Activated gamma-delta T cell (primary cell): Measurements from ENCODE around the gene FGF10.

Experiments used
- DNase-seq: peaks from one replicate; lab custom pipeline; 2025; lab: John Stamatoyannopoulos, UW

Gene FGF10

GRCh38 chr5:44358421-44358820, 30.8 kb downstream of the FGF10 start:
- DNase-seq: no peak

DNA sequence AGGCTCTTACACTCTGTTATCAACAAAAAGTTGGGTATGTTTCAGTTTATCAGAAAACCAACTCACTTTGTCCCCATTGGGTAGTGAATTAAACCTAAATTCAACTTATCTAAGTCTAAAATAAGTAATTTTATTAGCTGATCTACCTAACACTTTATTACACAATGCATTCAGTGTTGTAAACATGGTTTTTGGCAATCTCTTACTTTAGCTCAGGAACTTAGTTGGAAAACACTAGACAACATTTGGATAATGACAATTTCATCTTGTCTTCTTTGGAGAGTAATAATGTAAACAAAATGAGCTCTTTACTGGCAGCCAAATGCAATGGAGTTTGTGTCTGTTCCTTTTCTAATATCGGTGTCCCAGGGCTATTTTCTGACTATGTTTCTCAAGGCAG, 33.0 kb downstream of the FGF10 start:
- DNase-seq: no peak

DNA sequence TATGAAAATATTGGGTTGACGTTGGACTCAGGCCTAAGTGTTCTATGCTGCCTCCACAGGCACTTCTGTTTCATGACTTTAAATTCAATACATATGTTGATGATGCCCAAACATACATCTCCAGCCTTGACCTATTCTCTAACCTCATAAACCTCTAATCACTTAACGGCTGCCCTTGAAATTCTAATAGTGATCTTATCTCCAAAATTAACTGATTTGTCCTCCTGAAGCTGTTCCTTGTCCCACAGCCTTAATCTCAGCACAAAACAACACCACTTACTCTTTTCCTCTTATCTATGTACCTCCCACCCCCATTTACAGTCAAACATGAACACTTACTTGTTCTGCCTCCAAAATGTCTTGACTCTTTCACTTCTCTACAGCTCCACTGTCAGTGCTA, 43.3 kb downstream of the FGF10 start:
- DNase-seq: no peak

DNA sequence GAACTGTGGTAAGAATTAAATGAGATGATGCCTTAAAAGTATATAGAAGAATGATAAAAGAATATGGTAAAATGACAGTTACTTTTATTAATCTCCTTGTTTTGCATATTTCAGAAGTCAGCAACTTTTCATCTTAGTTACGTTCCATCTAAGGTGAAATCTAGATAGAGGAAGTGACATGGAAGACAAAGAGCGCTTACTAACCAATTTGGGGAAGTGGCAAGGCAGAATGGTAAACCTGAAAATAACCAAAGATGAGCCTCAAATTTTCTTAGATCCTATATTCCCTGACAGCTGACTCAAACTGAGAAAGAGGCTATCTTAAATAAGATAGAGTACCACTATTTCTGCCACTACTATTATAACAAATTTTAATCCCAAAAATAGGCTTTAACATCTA, 52.5 kb downstream of the FGF10 start:
- DNase-seq: no peak

- DNase-seq: no peak
Measured at GRCh38 chr5:44334622-44335021, 54.6 kb downstream of the FGF10 start.

GRCh38 chr5:44332285-44332971, 56.8 kb downstream of the FGF10 start:
- no peak for DNase-seq

GRCh38 chr5:44331471-44332050, 57.7 kb downstream of the FGF10 start:
- DNase-seq: no peak

DNA sequence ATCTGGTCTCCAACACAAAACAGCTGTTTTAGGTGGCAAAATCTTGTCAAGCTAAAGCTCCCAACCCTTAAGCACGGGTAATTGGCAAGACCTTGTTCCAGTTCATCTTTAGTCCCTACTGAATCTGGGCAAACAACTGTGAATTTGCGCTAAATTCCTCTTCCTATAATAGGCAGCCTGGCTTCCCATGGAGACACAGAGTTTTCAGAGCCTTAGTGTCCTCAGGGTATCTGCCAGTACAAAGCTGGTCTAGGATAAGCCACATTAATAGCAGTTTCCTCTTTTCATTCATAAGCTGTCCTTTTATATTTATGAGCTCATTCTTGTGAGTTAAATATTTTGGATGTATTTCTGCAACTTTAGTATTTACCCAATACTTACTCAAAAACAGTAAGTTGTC, 59.5 kb downstream of the FGF10 start:
- no peak for DNase-seq

DNA sequence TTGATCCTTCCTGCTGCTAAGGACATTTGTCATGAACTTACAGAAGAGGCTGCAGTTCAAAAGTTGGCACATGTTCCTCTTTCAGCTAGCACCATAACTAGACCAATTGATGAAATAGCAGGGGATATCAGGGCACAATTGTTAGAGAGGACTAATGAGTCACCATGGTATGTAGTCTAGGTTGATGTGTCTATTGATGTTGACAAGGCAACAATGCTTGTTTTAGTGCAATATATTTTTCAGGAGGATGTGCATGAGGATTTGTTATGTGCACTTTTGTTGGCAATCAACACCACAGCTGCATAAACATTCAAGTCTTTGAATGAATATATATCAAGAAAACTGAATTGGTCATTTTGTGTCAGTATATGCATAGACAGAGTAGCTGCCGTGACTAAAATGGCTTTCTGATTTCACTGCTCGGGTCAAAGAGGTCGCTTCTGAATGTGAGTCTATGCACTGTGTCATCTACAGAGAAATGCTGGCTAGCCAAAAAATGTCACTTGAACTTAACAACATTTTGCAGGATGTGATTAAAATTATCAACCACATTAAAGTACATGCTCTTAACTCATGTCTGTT, 68.0 kb downstream of the FGF10 start:
- DNase-seq: no peak

- no peak for DNase-seq
Measured at GRCh38 chr5:44320188-44320587, 69.0 kb downstream of the FGF10 start.

- DNase-seq: no peak
Measured at GRCh38 chr5:44318883-44319282, 70.3 kb downstream of the FGF10 start.

GRCh38 chr5:44312374-44312773, 76.8 kb downstream of the FGF10 start:
- no peak for DNase-seq

DNA sequence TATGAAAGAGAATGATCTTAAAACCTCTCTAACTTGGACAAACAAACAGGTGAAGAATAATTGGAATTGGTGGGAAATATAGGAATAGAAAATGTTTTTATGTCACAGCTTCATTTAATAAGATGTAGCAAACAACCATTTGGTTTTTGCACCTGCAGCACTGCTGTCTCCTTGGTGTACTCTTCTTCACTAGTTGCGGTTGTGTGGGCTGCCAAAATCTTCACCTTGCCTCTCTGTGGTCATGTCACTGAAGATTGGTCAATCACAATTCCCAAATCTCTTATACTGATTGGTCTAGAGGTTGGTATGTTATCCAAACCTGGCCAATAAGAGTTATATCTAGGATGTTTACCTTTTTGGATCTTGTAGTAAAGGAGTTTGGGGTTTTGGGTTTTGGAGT, 88.7 kb downstream of the FGF10 start:
- DNase-seq: no peak

DNA sequence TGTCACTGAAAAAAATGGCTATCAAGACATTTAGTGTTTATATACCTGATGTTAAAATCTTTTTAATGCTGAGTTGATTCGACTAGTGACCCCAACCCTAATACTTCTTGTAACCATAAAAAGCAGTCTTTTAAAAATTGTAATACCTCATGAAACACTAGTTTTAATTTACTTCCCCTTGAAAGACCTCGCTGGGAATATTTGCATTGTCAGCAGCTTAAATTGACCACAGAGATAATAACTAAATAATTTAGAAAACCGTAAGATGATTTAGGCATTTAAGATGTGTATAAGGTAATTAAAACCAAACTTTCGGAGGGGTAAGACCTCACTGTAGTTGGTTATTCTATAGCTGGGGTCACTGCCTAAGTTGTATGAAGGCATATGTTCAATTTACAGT, 89.8 kb downstream of the FGF10 start:
- DNase-seq: no peak

DNA sequence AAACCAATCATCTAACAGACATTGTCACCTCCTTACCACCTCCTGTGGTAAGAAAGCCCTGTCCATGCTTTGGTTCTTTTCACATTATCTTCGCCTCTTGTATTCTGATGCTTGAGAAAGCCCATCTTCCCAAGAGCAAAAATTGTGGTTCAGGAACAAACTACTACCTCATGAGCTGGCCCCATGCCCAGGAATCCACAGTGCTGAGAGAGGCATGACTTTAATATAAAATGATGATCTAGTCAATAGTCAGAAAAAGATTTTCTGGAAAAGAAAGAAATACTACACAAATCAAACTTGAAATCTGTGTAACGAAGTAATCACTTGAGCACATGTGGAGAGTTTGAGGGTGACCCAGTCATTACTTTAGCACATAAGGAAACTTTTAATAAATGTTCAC, 94.7 kb downstream of the FGF10 start:
- DNase-seq: no peak

- DNase-seq: no peak
Measured at GRCh38 chr5:44292736-44293135, 96.5 kb downstream of the FGF10 start.

DNA sequence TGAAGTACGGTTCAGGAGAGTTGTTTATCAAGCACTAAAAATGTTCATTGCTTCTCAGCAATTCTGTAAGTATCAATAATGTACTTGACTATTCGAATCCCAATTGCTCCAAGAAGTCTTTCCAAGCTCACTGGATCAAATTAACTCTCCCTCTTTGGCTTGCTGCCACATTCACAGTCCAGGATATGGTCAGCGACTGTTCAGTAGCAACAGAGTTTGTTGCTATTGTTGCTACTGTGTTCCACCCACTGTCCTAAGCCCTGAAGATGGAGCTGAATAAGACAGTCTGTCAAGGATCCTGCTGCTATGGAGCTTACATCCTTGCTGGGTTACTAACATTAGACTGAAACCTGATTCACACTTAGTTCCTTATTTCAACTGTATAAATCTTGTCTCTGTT, 110.8 kb downstream of the FGF10 start:
- DNase-seq: no peak

DNA sequence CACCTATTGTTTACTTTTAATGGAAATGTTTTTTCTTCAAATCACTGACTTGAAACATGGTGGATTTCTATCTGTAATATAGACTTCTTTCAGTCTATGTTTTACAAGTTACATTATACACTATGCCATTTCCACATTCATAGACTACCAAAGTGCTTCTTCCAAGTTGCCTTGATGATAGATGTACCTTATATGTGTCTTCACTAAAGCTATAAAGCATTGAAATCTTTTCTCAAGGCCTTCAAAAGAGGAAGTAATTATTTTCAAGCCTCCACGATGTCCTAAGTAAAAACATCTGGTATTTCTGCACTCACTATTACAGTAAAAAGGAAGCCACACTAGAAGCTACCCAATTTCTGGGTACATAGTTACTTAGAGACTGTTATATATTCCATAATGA, 113.3 kb downstream of the FGF10 start:
- DNase-seq: no peak

DNA sequence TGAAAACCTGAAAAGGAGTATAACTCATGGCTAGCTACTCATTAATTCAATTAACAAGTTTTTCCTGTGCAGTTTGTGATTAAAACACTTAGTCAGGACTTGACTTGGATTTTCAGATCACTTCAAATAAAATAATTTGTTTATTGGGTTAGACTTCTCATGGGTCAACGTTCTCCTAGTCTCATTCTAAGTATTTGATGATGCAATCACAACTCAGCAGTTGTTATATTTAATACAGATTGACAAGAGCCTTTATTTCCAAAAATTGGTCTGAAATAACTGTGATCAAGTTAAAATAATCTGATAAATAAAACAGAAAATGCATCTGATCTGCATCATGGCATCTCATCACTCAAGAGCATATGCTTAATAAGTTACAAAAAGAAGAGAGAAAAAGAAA, 113.9 kb downstream of the FGF10 start:
- DNase-seq: no peak

GRCh38 chr5:44267909-44268308, 121.3 kb downstream of the FGF10 start:
- no peak for DNase-seq

DNA sequence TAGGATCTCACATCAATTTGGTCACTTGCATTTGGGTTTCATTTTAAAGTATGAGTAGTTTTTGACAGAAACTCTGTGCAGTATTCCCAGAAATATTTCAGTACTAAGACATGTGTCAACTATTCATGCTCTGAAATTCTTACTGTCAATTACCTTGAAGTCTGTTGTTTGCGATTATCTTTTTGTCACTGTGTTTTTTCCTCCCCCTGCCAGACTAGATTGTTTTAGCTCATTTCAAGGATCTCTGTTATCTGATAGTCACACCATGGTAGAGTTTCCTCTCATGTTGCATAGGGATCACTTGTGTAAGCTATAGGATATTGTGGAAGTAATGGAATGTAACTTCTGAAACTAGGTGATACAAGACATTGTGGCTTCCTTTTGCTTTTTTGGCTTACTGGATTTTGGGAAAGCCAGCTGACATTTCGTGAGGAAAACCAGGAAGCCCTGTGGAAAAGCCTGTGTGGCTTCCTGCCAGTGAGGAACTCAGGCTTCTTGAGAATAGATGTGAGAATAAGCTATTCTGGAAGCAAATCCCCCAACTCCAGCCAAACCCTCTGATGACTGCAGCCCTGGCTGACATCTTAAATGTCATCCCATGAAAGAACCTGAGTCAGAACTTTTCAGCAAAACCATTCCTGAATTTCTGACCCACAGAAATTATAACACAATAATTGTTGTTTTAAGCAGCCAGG, 122.2 kb downstream of the FGF10 start:
- DNase-seq: no peak

GRCh38 chr5:44265713-44266112, 123.5 kb downstream of the FGF10 start:
- DNase-seq: no peak

DNA sequence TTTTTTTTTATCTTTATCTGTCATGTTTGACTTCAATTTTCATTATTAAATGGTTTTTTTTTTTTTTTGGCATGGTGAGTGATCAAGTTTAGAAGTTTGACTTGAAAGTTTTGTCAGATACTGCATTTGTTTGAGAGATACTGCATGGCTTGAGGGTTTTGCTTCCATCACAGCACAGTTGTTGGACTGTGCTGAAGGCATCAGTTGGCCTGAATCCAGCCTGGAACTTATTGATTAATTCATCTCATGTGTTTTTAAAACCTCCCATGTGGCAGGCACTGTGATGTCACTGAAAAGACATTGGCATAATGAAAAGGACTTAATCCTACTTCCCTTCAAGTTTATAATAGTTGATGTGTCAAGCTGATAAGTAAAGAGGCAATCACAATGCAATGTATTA, 128.4 kb downstream of the FGF10 start:
- DNase-seq: no peak
